IMR-90 (cell line): ENCODE measurements around the gene EIF4E1B. TPM values are rescaled to one million over a fixed set of nuclear protein-coding genes. Genes with fewer than 3 reads are reported as not detected.

Experiments
- ATAC-seq: fragments of 200-7000 bp; cut with Tn5 transposase; 2 replicates; pipeline ENCODE4 v1.9.1; 2020; ENCODE audit warnings: low read depth, mild to moderate bottlenecking, moderate library complexity
- BruUV-seq: library from RNA; stranded (reverse); fragments of 400-500 nt; replicated peaks from 2 replicates; lab custom pipeline; 2021; lab: Mats Ljungman, UMichigan
- CTCF ChIA-PET: fragments of 300-600 bp; formaldehyde crosslinking; extraction: SDS; loops from one replicate; lab custom pipeline; 2021; ENCODE audit warnings: antibody characterized with exemption; lab: Yijun Ruan, JAX
- POLR2A ChIA-PET: fragments of 300-600 bp; sonication (Branson Sonifier 250); formaldehyde crosslinking; loops from one replicate; lab custom pipeline; 2022; ENCODE audit warnings: antibody characterized with exemption; ENCODE audit not compliant: unreplicated experiment; lab: Charles Lee
- DNase-seq: peaks from one replicate; pipeline ENCODE4 v3.0.0; 2013
- H2AFZ ChIP-seq: replicated peaks from 2 replicates; pipeline ENCODE3; 2013; ENCODE audit warnings: low read length, mild to moderate bottlenecking; ENCODE audit not compliant: poor library complexity
- H2AK5ac ChIP-seq: 2 replicates; pipeline ENCODE4 v1.6.1; 2013; ENCODE audit warnings: low read depth, low read length, inconsistent platforms
- H2AK9ac ChIP-seq: replicated peaks from 2 replicates; pipeline ENCODE3; 2013; ENCODE audit warnings: mild to moderate bottlenecking, low read depth, low read length, moderate library complexity; ENCODE audit not compliant: poor library complexity
- H2BK120ac ChIP-seq: 2 replicates; pipeline ENCODE4 v1.6.1; 2013; ENCODE audit warnings: low read depth, low read length, inconsistent platforms
- H2BK15ac ChIP-seq: 3 replicates; pipeline ENCODE4 v1.6.1; 2013; ENCODE audit warnings: low read depth, low read length, inconsistent platforms
- H2BK20ac ChIP-seq: 2 replicates; pipeline ENCODE4 v1.6.1; 2013; ENCODE audit warnings: low read depth, mild to moderate bottlenecking, inconsistent platforms, low read length, moderate library complexity
- H2BK5ac ChIP-seq: 2 replicates; pipeline ENCODE4 v1.6.1; 2013; ENCODE audit warnings: mild to moderate bottlenecking, low read depth, low read length, inconsistent platforms; ENCODE audit not compliant: poor library complexity, severe bottlenecking
- H3K14ac ChIP-seq: replicated peaks from 2 replicates; pipeline ENCODE4 v1.6.1; 2013; ENCODE audit warnings: low read depth, low read length, inconsistent platforms
- H3K18ac ChIP-seq: 2 replicates; pipeline ENCODE4 v1.6.1; 2013; ENCODE audit warnings: low read depth, low read length, control low read depth
- H3K23ac ChIP-seq: 2 replicates; pipeline ENCODE4 v1.6.1; 2013; ENCODE audit warnings: low read depth, low read length, inconsistent platforms
- H3K27ac ChIP-seq: 2 replicates; pipeline ENCODE4 v1.5.1; 2013; ENCODE audit warnings: mild to moderate bottlenecking, control low read depth, low read length; ENCODE audit not compliant: insufficient read depth
- H3K27me3 ChIP-seq: 2 replicates; pipeline ENCODE4 v1.6.1; 2013; ENCODE audit warnings: low read length; ENCODE audit not compliant: control insufficient read depth, insufficient read depth
- H3K36me3 ChIP-seq: 2 replicates; pipeline ENCODE4 v1.6.1; 2013; ENCODE audit warnings: low read length, mixed read lengths; ENCODE audit not compliant: control insufficient read depth, insufficient read depth
- H3K4ac ChIP-seq: 2 replicates; pipeline ENCODE4 v1.6.1; 2013; ENCODE audit warnings: low read depth, low read length, inconsistent platforms
- H3K4me1 ChIP-seq: 2 replicates; pipeline ENCODE4 v1.6.1; 2013; ENCODE audit warnings: low read length, mixed read lengths; ENCODE audit not compliant: control insufficient read depth, insufficient read depth
- H3K4me2 ChIP-seq: 2 replicates; pipeline ENCODE4 v1.6.1; 2013; ENCODE audit warnings: low read depth, mild to moderate bottlenecking, control low read depth, low read length, moderate library complexity
- H3K4me3 ChIP-seq: 2 replicates; pipeline ENCODE4 v1.5.1; 2013; ENCODE audit warnings: low read depth, mild to moderate bottlenecking, control low read depth, low read length, moderate library complexity; ENCODE audit not compliant: insufficient read depth
- H3K56ac ChIP-seq: 2 replicates; pipeline ENCODE4 v1.6.1; 2013; ENCODE audit warnings: low read length, inconsistent platforms; ENCODE audit not compliant: insufficient read depth; ENCODE audit errors: extremely low read depth
- H3K79me1 ChIP-seq, 2 experiments: 2 replicates each; pipeline ENCODE4 v1.6.1; 2013; ENCODE audit warnings: low read length in 2 of 2, inconsistent platforms in 1 of 2, low read depth in 1 of 2
- H3K9ac ChIP-seq: 2 replicates; pipeline ENCODE4 v1.6.1; 2013; ENCODE audit warnings: low read depth, low read length, control low read depth
- H3K9me1 ChIP-seq: 2 replicates; pipeline ENCODE4 v1.6.1; 2013; ENCODE audit warnings: low read length, inconsistent platforms; ENCODE audit not compliant: insufficient read depth
- H3K9me3 ChIP-seq: 2 replicates; pipeline ENCODE4 v1.6.1; 2013; ENCODE audit warnings: low read length; ENCODE audit not compliant: control insufficient read depth, insufficient read depth
- H4K20me1 ChIP-seq: 2 replicates; pipeline ENCODE4 v1.6.1; 2013; ENCODE audit warnings: low read length, inconsistent platforms; ENCODE audit not compliant: insufficient read depth
- H4K5ac ChIP-seq: 2 replicates; pipeline ENCODE4 v1.6.1; 2013; ENCODE audit warnings: mild to moderate bottlenecking, low read depth, low read length, control low read depth
- H4K8ac ChIP-seq, 2 experiments: 2 replicates each; pipeline ENCODE4 v1.6.1; 2013; ENCODE audit warnings: low read depth in 2 of 2, low read length in 2 of 2, control low read depth in 1 of 2, inconsistent platforms in 1 of 2
- H4K91ac ChIP-seq: 2 replicates; pipeline ENCODE4 v1.6.1; 2013; ENCODE audit warnings: low read depth, low read length, inconsistent platforms; ENCODE audit not compliant: insufficient read depth
- BHLHE40 ChIP-seq: fragments of 150-350 bp; IDR thresholded peaks from 2 replicates; pipeline ENCODE4 v1.6.1; 2016; ENCODE audit warnings: mild to moderate bottlenecking, low read depth, low read length
- CEBPB ChIP-seq: IDR thresholded peaks from 2 replicates; pipeline ENCODE4 v1.6.1; 2012; ENCODE audit warnings: low read depth, low read length, improper control_type of control experiment
- CHD1 ChIP-seq: IDR thresholded peaks from 2 replicates; pipeline ENCODE4 v1.6.1; 2012; ENCODE audit warnings: low read depth, low read length, improper control_type of control experiment
- FOS ChIP-seq: fragments of 150-350 bp; IDR thresholded peaks from 2 replicates; pipeline ENCODE4 v1.6.1; 2016; ENCODE audit warnings: low read depth, low read length
- MXI1 ChIP-seq: IDR thresholded peaks from 2 replicates; pipeline ENCODE4 v1.6.1; 2012; ENCODE audit warnings: low read depth, mild to moderate bottlenecking, low read length, moderate library complexity, borderline replicate concordance
- NFE2L2 ChIP-seq: fragments of 150-350 bp; IDR thresholded peaks from 2 replicates; pipeline ENCODE4 v1.6.1; 2016; ENCODE audit warnings: low read depth, mild to moderate bottlenecking, low read length
- POLR2A ChIP-seq: IDR thresholded peaks from 2 replicates; pipeline ENCODE4 v1.6.1; 2012; ENCODE audit warnings: mild to moderate bottlenecking, low read depth, low read length
- RCOR1 ChIP-seq: IDR thresholded peaks from 2 replicates; pipeline ENCODE4 v1.6.1; 2012; ENCODE audit warnings: mild to moderate bottlenecking, low read length, improper control_type of control experiment; ENCODE audit not compliant: insufficient replicate concordance
- RFX5 ChIP-seq: IDR thresholded peaks from 2 replicates; pipeline ENCODE4 v1.8.0; 2012; ENCODE audit warnings: low read depth, mild to moderate bottlenecking, low read length, moderate library complexity
- WGBS, 2 experiments: methylation state at CpG; one replicate each; pipeline versions ENCODE4 v1.1.5 to v1.1.7; 2013; ENCODE audit warnings: missing lambda C conversion rate in 2 of 2; ENCODE audit not compliant: insufficient read length in 1 of 2; ENCODE audit errors: extremely low coverage in 2 of 2; 5-methylcytosine and 5-hydroxymethylcytosine counted together
- dilution Hi-C: fragments of 300-500 bp; cut with HindIII; formaldehyde crosslinking; loops from one replicate; pipeline ENCODE4 v1.14.3; 2018; ENCODE audit warnings: low sequenced_read_pairs; ENCODE audit not compliant: unreplicated experiment
- in situ Hi-C: fragments of 300-500 bp; cut with MboI; formaldehyde crosslinking; loops from 3 replicates; pipeline ENCODE4 v1.14.3; 2019; ENCODE audit warnings: low sequenced_read_pairs, inconsistent platforms, mixed read lengths
- intact Hi-C: fragments of 100-400 bp; cut with micrococcal nuclease; formaldehyde crosslinking; loops from 2 replicates; pipeline ENCODE4 v1.10.0; 2022
- polyA plus RNA-seq, 3 experiments: library from polyadenylated mRNA; depleted of rRNA; stranded (reverse); fragments of >200 nt; gene quantifications; 2 replicates each; pipeline ENCODE4 v1.2.3, GENCODE V29; 2012; ENCODE audit warnings: low replicate concordance in 1 of 3
- total RNA-seq: library from RNA; depleted of rRNA; stranded (reverse); fragments of >200 nt; gene quantifications from 2 replicates; pipeline ENCODE4 v1.2.3, GENCODE V29; 2012
- TF ChIP-seq, protein P1 (sequence below): conservative IDR thresholded peaks from 2 replicates; pipeline ENCODE4 v1.5.1; 2012; ENCODE audit warnings: mild to moderate bottlenecking, low read depth, low read length, improper control_type of control experiment
- TF ChIP-seq, protein P2 (sequence below): fragments of 150-350 bp; IDR thresholded peaks from 2 replicates; pipeline ENCODE4 v1.6.1; 2017; ENCODE audit warnings: mild to moderate bottlenecking, antibody characterized with exemption, low read length, low read depth
- TF ChIP-seq, protein P3 (sequence below): fragments of 150-350 bp; IDR thresholded peaks from 2 replicates; pipeline ENCODE4 v1.6.1; 2016; ENCODE audit warnings: low read depth, mild to moderate bottlenecking, low read length, moderate library complexity, borderline replicate concordance

EIF4E1B gene
- total and polyA plus RNA-seq, 2 of the 4 experiments (the other 2 are of a cell fraction): not detected

DNA sequence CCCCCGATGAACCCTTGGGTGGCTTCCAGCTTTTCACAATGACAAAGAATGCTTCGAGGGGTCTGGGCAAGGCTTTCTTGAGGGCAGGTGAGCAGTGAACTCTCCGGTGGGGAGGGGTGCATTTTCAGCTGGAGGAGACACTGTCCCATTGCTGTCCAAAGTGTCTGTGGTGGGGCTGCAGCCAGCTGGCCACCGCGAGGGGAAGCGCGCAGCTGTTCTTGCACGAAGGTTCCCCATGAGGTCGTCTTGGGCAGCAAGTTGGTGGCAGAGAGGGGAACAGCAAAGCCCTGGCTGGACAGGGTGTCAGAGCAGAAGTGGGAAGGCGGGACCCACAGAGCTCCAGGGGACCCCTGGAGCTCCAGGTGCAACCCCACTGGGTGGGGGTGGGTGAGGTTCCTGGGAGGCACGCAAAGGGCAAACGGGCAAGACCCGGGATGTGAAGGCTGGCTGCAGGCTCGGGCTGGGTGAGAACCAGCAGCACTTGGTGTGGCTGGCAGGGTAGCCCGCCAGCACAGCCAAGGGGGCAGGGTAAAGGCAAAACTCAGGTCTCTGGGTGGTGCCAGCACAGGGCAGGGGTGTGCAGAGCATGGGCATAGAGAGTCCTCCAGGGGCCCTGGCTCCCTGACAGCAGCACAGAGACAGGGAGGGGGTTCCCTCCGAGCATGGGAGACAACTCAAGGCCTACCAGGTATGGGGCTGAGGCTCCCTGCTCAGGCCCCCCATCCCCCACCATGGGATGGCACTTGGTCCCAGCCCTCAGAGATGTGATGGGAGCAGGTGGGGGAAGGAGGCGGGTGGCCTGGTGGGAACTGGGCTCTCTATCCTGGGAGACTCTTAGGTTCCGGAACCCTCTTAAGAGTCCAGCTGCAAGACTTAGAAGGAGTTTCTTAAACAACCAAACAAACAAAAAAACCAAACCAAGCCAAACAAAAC is 43.4 kb downstream of the EIF4E1B start (continued):
- TF ChIP-seq, protein P1, sequence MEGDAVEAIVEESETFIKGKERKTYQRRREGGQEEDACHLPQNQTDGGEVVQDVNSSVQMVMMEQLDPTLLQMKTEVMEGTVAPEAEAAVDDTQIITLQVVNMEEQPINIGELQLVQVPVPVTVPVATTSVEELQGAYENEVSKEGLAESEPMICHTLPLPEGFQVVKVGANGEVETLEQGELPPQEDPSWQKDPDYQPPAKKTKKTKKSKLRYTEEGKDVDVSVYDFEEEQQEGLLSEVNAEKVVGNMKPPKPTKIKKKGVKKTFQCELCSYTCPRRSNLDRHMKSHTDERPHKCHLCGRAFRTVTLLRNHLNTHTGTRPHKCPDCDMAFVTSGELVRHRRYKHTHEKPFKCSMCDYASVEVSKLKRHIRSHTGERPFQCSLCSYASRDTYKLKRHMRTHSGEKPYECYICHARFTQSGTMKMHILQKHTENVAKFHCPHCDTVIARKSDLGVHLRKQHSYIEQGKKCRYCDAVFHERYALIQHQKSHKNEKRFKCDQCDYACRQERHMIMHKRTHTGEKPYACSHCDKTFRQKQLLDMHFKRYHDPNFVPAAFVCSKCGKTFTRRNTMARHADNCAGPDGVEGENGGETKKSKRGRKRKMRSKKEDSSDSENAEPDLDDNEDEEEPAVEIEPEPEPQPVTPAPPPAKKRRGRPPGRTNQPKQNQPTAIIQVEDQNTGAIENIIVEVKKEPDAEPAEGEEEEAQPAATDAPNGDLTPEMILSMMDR: no peak
- no peak for TF ChIP-seq CHD1

DNA sequence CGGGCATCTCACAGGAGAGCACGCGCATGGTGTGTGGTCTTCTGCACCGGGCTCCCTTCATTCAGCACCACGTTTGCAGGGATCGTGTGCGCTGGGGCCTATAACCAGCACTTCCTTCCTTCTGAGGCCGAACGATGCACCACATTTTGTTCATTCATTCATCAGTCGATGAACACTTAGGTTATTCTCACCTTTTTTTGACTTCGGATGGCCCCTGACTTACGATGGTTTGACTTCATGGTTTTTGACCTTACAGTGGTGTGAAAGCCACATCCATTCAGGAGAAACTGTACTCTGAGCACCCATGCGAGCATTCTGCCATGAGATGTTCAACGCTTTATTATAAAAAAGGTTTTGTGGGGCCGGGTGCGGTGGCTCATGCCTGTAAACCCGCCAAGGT is 44.3 kb downstream of the EIF4E1B start:
- Histone ChIP-seq H3K56ac (no peak overlapping the region), H3K9me3 (no peaks in the 10 kb centered on the region), H2BK5ac (no peak overlapping the region), H4K8ac (no peak overlapping the region), H3K79me1 (no peaks in the 10 kb centered on the region), H3K27ac (no peak overlapping the region), H2AFZ (no peak overlapping the region), H2AK5ac (no peak overlapping the region), H3K36me3 (no peaks in the 10 kb centered on the region), H3K4ac (no peak overlapping the region), H2BK20ac (no peak overlapping the region), H2BK15ac (no peak overlapping the region), H3K9ac (no peak overlapping the region), H2AK9ac (no peak overlapping the region), H4K20me1 (no peaks in the 10 kb centered on the region), H3K18ac (no peak overlapping the region), H3K4me2 (no peak overlapping the region), H3K4me3 (no peak overlapping the region), H2BK120ac (no peak overlapping the region), H4K91ac (no peak overlapping the region), H4K5ac (no peak overlapping the region), H3K9me1 (no peaks in the 10 kb centered on the region), H3K14ac (no peak overlapping the region), H3K4me1 (no peaks in the 10 kb centered on the region), H3K27me3 (peaks cover 47% of the 10 kb centered on the region), H3K23ac (no peak overlapping the region)
- POLR2A ChIA-PET: interaction anchor here (0.7 kb wide), 1 partner anchor 212 kb away, joined by 7 read pairs; no protein-coding TSS in a partner anchor
- DNase-seq (no peak), ATAC-seq (no peak)
- intact Hi-C loops (no loop called here), dilution Hi-C loops (no loop called here), in situ Hi-C loops (no loop called here)
- WGBS, 2 experiments: 79% methylated on average over 15 of the region's 17 CpGs; no CpG with 5 or more reads in 1 of the 2 experiments
- CTCF ChIA-PET: no interaction called here
- BruUV-seq: no TSS peak
- TF ChIP-seq POLR2A (no peak), MXI1 (no peak), BHLHE40 (no peak), FOS (no peak), RCOR1 (no peak), RFX5 (no peak), CEBPB (no peak), CHD1 (no peak), NFE2L2 (no peak)
- TF ChIP-seq, protein P2, sequence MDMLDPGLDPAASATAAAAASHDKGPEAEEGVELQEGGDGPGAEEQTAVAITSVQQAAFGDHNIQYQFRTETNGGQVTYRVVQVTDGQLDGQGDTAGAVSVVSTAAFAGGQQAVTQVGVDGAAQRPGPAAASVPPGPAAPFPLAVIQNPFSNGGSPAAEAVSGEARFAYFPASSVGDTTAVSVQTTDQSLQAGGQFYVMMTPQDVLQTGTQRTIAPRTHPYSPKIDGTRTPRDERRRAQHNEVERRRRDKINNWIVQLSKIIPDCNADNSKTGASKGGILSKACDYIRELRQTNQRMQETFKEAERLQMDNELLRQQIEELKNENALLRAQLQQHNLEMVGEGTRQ: no peak
- TF ChIP-seq, protein P3, sequence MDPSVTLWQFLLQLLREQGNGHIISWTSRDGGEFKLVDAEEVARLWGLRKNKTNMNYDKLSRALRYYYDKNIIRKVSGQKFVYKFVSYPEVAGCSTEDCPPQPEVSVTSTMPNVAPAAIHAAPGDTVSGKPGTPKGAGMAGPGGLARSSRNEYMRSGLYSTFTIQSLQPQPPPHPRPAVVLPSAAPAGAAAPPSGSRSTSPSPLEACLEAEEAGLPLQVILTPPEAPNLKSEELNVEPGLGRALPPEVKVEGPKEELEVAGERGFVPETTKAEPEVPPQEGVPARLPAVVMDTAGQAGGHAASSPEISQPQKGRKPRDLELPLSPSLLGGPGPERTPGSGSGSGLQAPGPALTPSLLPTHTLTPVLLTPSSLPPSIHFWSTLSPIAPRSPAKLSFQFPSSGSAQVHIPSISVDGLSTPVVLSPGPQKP: no peak
